Stimulated activated CD8-positive, alpha-beta memory T cell treated with anti-CD3 and anti-CD28 coated beads, Interleukin-7, amount 100 ng/mL, for 1 hour (primary cell): ENCODE results near the gene WDR1.

Experiments used
- DNase-seq, 2 donors: peaks; one replicate each; pipeline ENCODE4 v3.0.0-alpha.2; 2020; ENCODE audit warnings: low read depth in 2 of 2

The WDR1 gene

GRCh38 chr4:10084651-10085358 is 31.8 kb downstream of the WDR1 start:
- DNase-seq = no peak

DNA sequence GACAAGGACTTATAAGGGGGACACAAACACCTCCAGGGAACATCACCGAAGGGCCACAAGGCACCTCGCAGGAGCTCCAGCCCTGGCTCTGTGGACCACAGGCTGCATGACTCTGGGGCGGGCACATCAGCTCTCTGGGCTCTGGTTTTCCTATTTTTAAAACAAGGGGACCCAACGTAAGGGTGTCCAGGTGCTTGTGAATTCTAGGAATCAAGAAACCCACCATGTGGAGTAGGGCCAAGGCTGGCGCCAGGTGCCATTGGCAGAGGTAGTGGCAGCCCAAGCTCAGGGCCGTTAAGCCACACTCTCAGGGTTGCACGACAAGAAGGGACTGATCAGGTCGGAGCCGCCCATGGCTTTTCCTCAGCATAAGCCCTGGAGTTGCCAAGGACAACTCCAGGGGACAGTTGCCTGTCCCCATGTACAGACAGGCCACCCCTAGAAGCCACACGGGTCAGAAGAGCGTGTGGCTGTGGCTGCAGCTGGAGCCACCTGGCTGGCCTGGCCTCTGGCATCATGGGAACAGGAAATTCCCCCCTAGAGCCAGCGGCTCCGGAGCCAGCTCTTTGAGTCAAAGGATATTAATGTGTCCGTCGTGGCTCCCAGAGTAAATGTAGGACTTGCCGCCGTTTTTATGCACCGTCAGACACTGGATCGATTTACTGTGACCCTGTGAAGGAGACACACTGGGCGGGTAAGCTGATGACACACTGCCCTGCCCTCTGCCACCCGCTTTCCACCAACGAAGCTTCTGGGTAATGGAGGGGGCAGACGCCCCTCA is 32.5 kb downstream of the WDR1 start:
- no peak for DNase-seq

DNA sequence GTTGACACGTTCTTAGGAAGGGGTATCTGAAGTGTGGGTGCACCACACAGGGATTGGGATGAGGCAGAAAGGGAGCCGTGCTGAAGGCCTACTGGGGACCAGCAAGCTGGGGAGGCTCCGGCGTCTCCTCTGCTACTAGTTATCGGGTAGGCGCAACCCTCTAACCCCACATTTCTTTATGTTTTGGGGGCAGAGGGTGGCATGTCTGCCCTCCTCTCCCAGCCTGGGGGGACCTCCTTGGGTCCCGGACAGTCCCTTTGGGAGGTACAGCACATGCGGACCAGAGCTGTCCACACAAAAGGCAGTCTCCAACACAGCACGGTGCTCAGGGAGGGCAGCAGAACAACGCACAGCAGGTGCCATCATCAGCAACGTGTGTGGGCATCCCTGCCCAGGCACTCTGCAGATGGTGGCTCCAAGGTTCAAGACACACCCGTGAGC is 33.2 kb downstream of the WDR1 start:
- DNase-seq = no peak

- no peak for DNase-seq
These were observed 33.9 kb downstream of the WDR1 start for GRCh38 chr4:10082459-10083272.

DNA sequence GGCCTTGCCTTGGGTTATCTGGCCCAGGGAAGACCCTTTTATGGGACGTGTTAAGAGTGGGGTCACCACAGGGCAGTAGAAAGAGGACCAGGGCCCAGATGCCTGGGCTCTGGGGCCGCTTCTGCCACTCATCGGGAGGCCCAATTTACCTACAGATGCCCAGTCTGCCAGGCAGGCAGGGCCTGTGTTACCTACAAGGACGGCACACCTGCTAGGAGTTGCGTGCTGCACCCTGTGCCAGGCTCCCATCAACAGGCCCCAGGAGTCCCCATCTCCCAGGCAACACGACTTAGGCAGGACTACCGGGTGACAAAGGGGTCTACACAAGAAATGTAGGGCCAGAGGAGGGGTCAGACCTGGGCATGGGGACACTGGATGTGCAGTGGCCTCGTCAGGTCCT is 34.6 kb downstream of the WDR1 start:
- no peak for DNase-seq

DNA sequence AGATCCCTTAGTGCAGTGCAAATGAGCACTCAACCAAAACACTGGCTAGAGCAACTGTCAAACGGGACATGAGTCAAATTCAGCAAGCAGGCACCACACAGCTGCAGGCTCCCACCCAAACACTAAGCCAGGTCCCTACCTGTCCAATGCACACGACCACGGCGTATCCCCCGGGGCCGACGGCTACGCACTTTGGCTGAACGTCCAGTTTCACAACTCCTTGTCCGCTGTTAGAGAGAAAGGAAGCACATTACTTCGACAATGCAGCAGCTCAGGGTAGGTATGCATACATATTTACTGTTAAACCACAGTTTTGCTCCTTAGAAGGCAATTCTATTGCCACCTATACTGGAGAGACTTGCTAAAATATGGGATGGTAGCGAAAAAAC is 35.4 kb downstream of the WDR1 start:
- DNase-seq = no peak

- DNase-seq = no peak
These were observed 35.9 kb downstream of the WDR1 start for GRCh38 chr4:10080589-10081217.

DNA sequence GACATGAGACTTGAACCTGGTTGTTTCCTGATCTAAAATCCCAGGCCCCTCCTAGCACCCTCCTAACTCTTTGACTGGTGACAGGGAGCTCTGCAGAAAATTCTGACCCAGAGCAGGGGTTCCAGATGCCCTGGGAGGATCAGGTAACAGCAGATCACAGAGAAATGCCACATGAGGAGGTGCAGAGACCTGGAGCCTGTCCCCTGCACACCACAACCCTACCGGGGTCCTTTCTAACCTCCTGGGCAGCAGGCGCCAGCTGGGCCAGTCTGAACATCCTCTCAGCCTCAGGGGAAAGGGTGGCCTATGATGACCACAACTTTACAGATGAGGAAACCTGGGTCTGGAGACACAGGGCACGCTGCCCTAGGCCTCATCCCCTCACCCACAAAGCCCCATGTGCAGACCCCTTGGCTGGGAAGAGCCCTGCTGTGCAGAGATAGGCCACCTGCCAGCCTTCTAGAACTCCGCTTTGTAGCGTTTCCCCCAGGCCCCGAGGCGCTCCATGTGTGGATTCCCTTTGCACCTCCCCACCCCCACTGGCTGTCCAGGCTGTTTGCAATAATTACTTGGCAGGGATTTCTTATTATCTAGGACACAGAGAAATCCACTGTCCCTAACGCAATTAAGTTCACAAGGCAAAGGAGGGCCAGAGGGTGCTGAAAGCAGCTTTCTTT is 36.5 kb downstream of the WDR1 start:
- no peak for DNase-seq

- no peak for DNase-seq
These were observed 37.3 kb downstream of the WDR1 start for GRCh38 chr4:10079256-10079655.

GRCh38 chr4:10078481-10079233 is 37.9 kb downstream of the WDR1 start:
- no peak for DNase-seq

DNA sequence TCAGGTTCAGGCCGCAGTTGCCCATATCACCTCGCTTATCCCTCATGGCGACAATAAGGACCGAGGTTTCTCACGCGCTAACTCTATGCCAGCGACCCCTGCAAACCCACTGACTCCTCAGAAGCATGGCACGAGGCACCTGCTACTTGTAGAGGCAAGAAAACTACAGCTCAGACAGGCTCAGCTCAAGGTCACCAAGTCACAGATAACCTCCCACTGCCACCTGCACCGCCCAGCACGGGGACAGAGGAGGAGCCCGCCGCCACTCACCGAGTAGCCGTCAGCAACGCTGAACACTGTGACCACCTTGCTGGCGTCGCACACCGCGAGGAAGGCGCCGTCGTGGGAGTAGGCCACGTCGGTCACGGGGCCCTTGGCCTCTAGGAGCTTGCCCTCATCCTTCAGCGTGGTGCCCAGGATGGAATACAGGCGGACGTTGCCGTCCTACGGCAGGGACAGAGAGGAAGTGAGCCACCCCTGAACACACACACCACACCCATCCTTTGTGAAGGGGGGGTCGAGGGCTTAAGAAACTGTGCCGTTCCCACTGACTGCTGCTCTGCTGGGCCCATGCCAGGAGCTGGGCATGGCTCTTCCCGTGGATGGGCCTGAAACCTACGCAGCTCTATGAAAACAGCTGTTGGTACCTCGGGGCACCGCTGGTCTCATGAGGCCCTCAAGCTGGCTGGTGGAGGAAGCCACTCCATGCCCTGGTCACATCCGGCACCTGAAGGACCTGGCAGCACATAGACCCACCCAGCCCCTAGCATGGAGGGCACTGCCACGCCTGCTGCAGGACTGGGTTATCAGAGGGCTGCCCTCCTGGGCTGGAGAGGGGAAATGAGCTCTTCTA is 38.9 kb downstream of the WDR1 start:
- DNase-seq = no peak

GRCh38 chr4:10077076-10077475 is 39.5 kb downstream of the WDR1 start:
- DNase-seq = no peak

GRCh38 chr4:10075953-10076391 is 40.6 kb downstream of the WDR1 start:
- no peak for DNase-seq

DNA sequence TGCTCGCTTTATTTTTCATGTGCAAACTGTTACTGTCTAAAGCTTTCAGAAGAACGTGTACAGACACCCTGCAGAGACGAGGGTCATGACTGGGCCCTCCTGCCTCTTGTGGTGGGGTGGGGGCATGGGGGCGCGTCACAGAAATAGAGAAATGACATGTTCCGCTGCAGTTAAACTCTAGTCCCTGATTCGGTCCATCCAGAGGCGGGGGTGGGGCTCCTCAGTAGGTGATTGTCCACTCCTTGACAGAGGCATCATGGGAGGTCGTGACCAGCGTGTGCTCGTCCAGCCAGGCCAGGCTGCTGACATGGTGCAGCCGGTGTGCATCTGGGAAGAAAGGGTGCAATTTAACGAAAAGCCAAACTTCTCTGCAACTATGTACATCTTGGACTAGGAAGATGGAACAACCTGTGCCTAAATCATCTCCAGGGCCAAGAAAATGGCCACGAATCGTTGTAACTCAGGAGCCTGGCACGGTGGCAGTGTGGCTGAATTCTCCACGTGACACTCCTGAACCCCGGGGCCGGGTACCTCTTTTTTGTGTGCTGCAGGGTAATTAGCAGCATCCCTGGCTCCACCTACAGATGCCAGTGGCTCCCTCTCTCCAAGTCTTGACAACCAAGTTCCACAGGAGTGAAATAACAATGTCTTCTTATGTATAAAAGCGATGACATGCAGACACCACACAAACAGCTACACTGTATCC is 41.3 kb downstream of the WDR1 start:
- no peak for DNase-seq

DNA sequence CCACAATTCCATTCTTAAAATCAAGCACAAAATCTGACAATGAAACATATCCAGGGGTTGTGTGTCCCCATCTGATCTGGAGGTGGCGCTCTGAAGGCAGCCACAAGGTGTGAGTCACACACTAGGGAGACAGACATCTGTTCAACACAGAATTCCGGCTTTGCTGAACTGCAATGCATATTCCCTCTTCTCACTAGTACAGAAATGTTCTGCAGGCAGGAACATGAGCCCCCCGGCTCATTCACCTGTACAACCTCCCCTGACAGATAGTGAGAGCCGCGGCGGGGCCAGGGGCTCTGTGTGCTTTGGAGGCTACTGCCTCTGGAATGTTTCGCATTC is 41.9 kb downstream of the WDR1 start:
- DNase-seq = no peak

DNA sequence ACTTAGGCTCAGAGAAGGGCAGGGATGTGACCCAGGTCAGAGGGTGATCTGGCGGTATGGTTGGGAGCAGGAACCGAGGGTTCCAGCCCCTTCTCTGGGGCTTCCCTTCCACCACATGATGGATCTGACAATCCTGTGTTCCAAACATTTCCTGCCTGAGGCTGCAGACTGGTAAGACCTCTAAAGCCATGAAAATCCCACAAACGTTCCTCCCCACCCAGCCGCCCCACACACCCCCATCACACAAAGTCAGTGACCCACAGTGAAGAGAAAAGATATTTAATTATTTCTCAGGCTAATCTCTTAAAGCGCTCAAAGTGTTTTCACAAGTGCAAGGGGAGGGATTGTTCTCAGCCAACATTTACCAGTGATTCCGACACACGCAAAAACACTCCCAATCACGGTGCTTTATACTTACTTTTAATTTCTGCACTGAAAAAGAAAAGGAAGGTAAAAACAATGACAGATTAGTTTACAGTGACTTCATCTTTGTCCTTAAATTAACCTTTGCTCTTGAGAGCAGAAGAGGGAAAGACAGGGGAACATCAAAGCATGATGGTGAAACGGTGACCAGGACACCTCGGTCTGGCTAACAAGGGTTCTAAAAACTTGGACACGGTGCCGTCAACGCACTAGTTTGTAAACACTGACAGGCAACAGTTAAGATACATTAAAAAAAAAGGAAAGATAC is 42.4 kb downstream of the WDR1 start:
- no peak for DNase-seq

GRCh38 chr4:10072420-10073017 is 44.1 kb downstream of the WDR1 start:
- DNase-seq = no peak

- DNase-seq = no peak
These were observed 47.4 kb downstream of the WDR1 start for GRCh38 chr4:10069075-10069642.
